Endodermal cell (in vitro differentiated cells): ENCODE measurements around the gene TNS3. TPM values are rescaled to one million over a fixed set of nuclear protein-coding genes. Genes with fewer than 3 reads are reported as not detected.

Source experiments
- DNase-seq: peaks from one replicate; pipeline ENCODE4 v3.0.0-alpha.2; 2017
- H3K27ac ChIP-seq: 2 replicates; pipeline ENCODE4 v1.5.1; 2013; ENCODE audit warnings: mild to moderate bottlenecking, low read depth, low read length, moderate library complexity
- H3K27me3 ChIP-seq: 2 replicates; pipeline ENCODE4 v1.6.1; 2013; ENCODE audit warnings: mild to moderate bottlenecking, low read length, moderate library complexity; ENCODE audit not compliant: insufficient read depth, control insufficient read depth, poor library complexity, severe bottlenecking
- H3K36me3 ChIP-seq: 2 replicates; pipeline ENCODE4 v1.7.0; 2013; ENCODE audit warnings: mild to moderate bottlenecking, low read length, moderate library complexity; ENCODE audit not compliant: control insufficient read depth, insufficient read depth
- H3K4me1 ChIP-seq: one replicate; pipeline ENCODE4 v1.7.0; 2013; ENCODE audit warnings: low read length; ENCODE audit not compliant: control insufficient read depth, insufficient read depth
- H3K4me3 ChIP-seq: 2 replicates; pipeline ENCODE4 v1.5.1; 2013; ENCODE audit warnings: mild to moderate bottlenecking, low read length, moderate library complexity
- H3K9ac ChIP-seq: 2 replicates; pipeline ENCODE4 v1.6.1; 2013; ENCODE audit warnings: mild to moderate bottlenecking, low read length, moderate library complexity; ENCODE audit not compliant: poor library complexity, severe bottlenecking; ENCODE audit errors: extremely low read depth
- H3K9me3 ChIP-seq: 2 replicates; pipeline ENCODE4 v1.6.1; 2013; ENCODE audit warnings: mild to moderate bottlenecking, low read length, moderate library complexity; ENCODE audit not compliant: control insufficient read depth
- H3K27ac Mint-ChIP-seq: 2 replicates; pipeline ENCODE4 v1.8.0; 2020; ENCODE audit warnings: mixed read lengths
- H3K27me3 Mint-ChIP-seq: 2 replicates; pipeline ENCODE4 v1.8.0; 2021; ENCODE audit warnings: mild to moderate bottlenecking, mixed read lengths; ENCODE audit not compliant: insufficient read depth
- H3K36me3 Mint-ChIP-seq: 2 replicates; pipeline ENCODE4 v1.8.0; 2020; ENCODE audit warnings: low read depth, mixed read lengths
- H3K4me1 Mint-ChIP-seq: 2 replicates; pipeline ENCODE4 v1.8.0; 2020; ENCODE audit warnings: mixed read lengths
- H3K4me3 Mint-ChIP-seq: 2 replicates; pipeline ENCODE4 v1.8.0; 2020; ENCODE audit warnings: mild to moderate bottlenecking, moderate library complexity, mixed read lengths
- H3K9me3 Mint-ChIP-seq: 2 replicates; pipeline ENCODE4 v1.8.0; 2020; ENCODE audit warnings: mild to moderate bottlenecking, mixed read lengths
- WGBS, 2 experiments: methylation state at CpG; one replicate each; pipeline versions ENCODE4 v1.1.5 to v1.1.7; 2013; ENCODE audit warnings: missing lambda C conversion rate in 2 of 2, mixed read lengths in 1 of 2; ENCODE audit not compliant: insufficient coverage in 1 of 2, insufficient read length in 1 of 2; 5-methylcytosine and 5-hydroxymethylcytosine counted together
- total RNA-seq, 2 donors: library from RNA; stranded (reverse); fragmentation: NEBNext Ultra II Directional in 1 of 2; extraction: Animal tissue kit (Norgen Biotek cat#: 25700) in 1 of 2; gene quantifications; 2 replicates in 1 of 2; 3 replicates in 1 of 2; pipeline ENCODE4 v1.2.1, GENCODE V29; 2021
- TF ChIP-seq, protein P1 (sequence below): fragments of 200-600 bp; sonication (generic); conservative IDR thresholded peaks from 2 replicates; pipeline ENCODE4 v1.5.0; 2021; ENCODE audit warnings: antibody characterized with exemption, mild to moderate bottlenecking

TNS3 gene
- total RNA-seq, 2 donors from 2014 or later, result 33.8 to 38.5 TPM

- no peaks in the 10 kb centered on the region for H3K9me3 ChIP-seq
- H3K4me3 ChIP-seq, result no peak overlapping the region
- WGBS, 2 experiments, result 85 to 97% methylated on average over 7 to 24 of the region's 24 CpGs
- peaks cover 3% of the 10 kb centered on the region for H3K36me3 ChIP-seq
- H3K4me1 ChIP-seq, result peaks cover 9% of the 10 kb centered on the region
- H3K9me3 Mint-ChIP-seq, result no peaks in the 10 kb centered on the region
- TF ChIP-seq, protein P1, sequence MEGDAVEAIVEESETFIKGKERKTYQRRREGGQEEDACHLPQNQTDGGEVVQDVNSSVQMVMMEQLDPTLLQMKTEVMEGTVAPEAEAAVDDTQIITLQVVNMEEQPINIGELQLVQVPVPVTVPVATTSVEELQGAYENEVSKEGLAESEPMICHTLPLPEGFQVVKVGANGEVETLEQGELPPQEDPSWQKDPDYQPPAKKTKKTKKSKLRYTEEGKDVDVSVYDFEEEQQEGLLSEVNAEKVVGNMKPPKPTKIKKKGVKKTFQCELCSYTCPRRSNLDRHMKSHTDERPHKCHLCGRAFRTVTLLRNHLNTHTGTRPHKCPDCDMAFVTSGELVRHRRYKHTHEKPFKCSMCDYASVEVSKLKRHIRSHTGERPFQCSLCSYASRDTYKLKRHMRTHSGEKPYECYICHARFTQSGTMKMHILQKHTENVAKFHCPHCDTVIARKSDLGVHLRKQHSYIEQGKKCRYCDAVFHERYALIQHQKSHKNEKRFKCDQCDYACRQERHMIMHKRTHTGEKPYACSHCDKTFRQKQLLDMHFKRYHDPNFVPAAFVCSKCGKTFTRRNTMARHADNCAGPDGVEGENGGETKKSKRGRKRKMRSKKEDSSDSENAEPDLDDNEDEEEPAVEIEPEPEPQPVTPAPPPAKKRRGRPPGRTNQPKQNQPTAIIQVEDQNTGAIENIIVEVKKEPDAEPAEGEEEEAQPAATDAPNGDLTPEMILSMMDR, result no peak
- no peak overlapping the region for H3K27ac Mint-ChIP-seq
- H3K27me3 Mint-ChIP-seq, result peaks cover 6% of the 10 kb centered on the region
- peak; percentile 90 for DNase-seq
- H3K36me3 Mint-ChIP-seq, result no peaks in the 10 kb centered on the region
- peaks cover 31% of the 10 kb centered on the region for H3K4me1 Mint-ChIP-seq
- H3K27ac ChIP-seq, result no peak overlapping the region
- H3K9ac ChIP-seq, result no peak overlapping the region
- no peak overlapping the region for H3K4me3 Mint-ChIP-seq
- no peaks in the 10 kb centered on the region for H3K27me3 ChIP-seq
These were observed 106.7 kb downstream of the TNS3 start for GRCh38 chr7:47474937-47475879.

- Histone ChIP-seq H3K4me1 (peaks cover 9% of the 10 kb centered on the region), H3K27me3 (no peaks in the 10 kb centered on the region), H3K36me3 (peaks cover 3% of the 10 kb centered on the region), H3K4me3 (no peak overlapping the region), H3K9me3 (no peaks in the 10 kb centered on the region), H3K27ac (no peak overlapping the region), H3K9ac (no peak overlapping the region)
- DNase-seq, result no peak
- no peaks in the 10 kb centered on the region for H3K9me3 Mint-ChIP-seq
- H3K27me3 Mint-ChIP-seq, result peaks cover 6% of the 10 kb centered on the region
- H3K4me1 Mint-ChIP-seq, result peaks cover 27% of the 10 kb centered on the region
- TF ChIP-seq, protein P1, result no peak
- WGBS, 2 experiments, result 90 to 91% methylated on average over 1 to 2 of the region's 2 CpGs
- H3K36me3 Mint-ChIP-seq, result no peaks in the 10 kb centered on the region
- no peak overlapping the region for H3K27ac Mint-ChIP-seq
- H3K4me3 Mint-ChIP-seq, result no peak overlapping the region
These were observed 107.5 kb downstream of the TNS3 start for GRCh38 chr7:47474211-47474936.

- no peaks in the 10 kb centered on the region for H3K9me3 ChIP-seq
- H3K27me3 ChIP-seq, result no peaks in the 10 kb centered on the region
- Mint-ChIP-seq H3K36me3 (no peaks in the 10 kb centered on the region), H3K9me3 (no peaks in the 10 kb centered on the region), H3K27me3 (peaks cover 4% of the 10 kb centered on the region), H3K27ac (no peak overlapping the region), H3K4me1 (peaks cover 29% of the 10 kb centered on the region), H3K4me3 (no peak overlapping the region)
- peaks cover 3% of the 10 kb centered on the region for H3K36me3 ChIP-seq
- no peak overlapping the region for H3K27ac ChIP-seq
- TF ChIP-seq, protein P1, result no peak
- H3K4me1 ChIP-seq, result peaks cover 9% of the 10 kb centered on the region
- no peak overlapping the region for H3K4me3 ChIP-seq
- WGBS, 2 experiments, result 89 to 93% methylated on average over 5 to 6 of the region's 6 CpGs
- no peak for DNase-seq
- H3K9ac ChIP-seq, result no peak overlapping the region
These were observed 108.3 kb downstream of the TNS3 start for GRCh38 chr7:47473499-47474210.
